ENCODE measurements around the gene KRT34.

DNA sequence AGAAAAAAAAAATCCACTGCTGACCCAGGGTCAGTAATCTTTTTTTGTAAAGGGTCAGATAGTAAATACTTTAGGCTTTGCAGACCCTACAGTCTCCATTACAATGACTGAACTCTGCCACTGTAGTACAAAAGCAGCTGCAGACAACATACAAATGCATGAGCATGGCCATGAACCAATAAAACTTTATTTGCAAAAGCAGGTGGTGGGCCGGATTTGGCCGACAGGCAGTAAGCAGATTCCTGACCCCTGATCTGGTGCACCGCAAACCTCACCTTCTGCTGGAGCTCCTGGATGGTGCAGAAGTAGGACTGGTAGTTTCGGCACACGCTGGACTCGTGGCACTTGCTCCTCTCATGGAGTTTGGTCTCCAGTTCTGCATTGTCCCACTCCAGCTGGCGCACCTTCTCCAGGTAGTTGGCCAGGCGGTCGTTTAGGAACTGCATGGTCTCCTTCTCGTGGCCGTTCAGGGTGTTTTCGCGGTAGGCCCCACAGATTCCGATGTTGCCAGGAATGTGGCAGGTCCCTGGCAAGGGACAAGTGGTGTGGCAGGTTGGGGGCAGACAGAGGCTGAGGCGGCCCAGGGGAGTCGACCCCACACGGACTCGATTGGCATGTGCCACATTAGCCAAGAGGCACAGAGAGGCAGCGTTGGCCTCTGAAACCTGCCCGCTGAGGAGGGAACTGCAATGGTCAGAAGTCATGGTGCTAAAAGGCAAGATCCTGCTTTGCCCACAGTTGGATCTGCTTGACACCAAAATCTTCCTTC lies 29.1 kb upstream of the KRT34 start:
- TF ChIP-seq POLR2A (IDR thresholded peaks at IDR 0.05; ENCODE audit: low read length) (no peak), GATA1 (IDR thresholded peaks at IDR 0.05; ENCODE audit: low read depth, low read length) (no peak)
